Endothelial cell of umbilical vein (primary cell): ENCODE measurements around the gene PROM1.

Source experiments
- CTCF ChIP-seq, 2 donors: IDR thresholded peaks; 1 replicate in 1 of 2; 2 replicates in 1 of 2; pipeline ENCODE4 v1.5.1; 2011; ENCODE audit warnings: low read length in 2 of 2, mild to moderate bottlenecking in 2 of 2, moderate library complexity in 2 of 2, control low read depth in 1 of 2, inconsistent platforms in 1 of 2, low read depth in 1 of 2; ENCODE audit not compliant: insufficient read depth in 1 of 2; ENCODE audit errors: extremely low read depth in 1 of 2
- EZH2 ChIP-seq: IDR thresholded peaks from 2 replicates; pipeline ENCODE4 v1.6.1; 2012; ENCODE audit warnings: borderline replicate concordance, low read depth, mild to moderate bottlenecking, moderate library complexity, low read length, inconsistent platforms; ENCODE audit not compliant: severe bottlenecking
- FOS ChIP-seq: IDR thresholded peaks from 2 replicates; pipeline ENCODE4 v1.6.1; 2011; ENCODE audit warnings: mild to moderate bottlenecking, low read length, moderate library complexity, borderline replicate concordance; ENCODE audit not compliant: insufficient read depth
- JUN ChIP-seq: IDR thresholded peaks from 2 replicates; pipeline ENCODE4 v1.6.1; 2011; ENCODE audit warnings: borderline replicate concordance, low read depth; ENCODE audit not compliant: insufficient read length, insufficient read depth
- MAX ChIP-seq: IDR thresholded peaks from 2 replicates; pipeline ENCODE4 v1.6.1; 2011; ENCODE audit not compliant: insufficient read depth, insufficient read length
- MYC ChIP-seq: IDR thresholded peaks from one replicate; pipeline ENCODE4 v1.6.1; 2011; ENCODE audit warnings: mild to moderate bottlenecking, low read depth, low read length
- POLR2A ChIP-seq: IDR thresholded peaks from 2 replicates; pipeline ENCODE4 v1.6.1; 2012; ENCODE audit warnings: low read depth, mild to moderate bottlenecking, control low read depth, low read length
- POLR2AphosphoS5 ChIP-seq: IDR thresholded peaks from 2 replicates; pipeline ENCODE4 v1.6.1; 2012; ENCODE audit warnings: low read depth, mild to moderate bottlenecking, control low read depth, low read length, moderate library complexity; ENCODE audit not compliant: insufficient read depth

- TF ChIP-seq POLR2AphosphoS5 (no peak), CTCF (IDR thresholded peaks at IDR 0.05; ENCODE audit: extremely low read depth in 1 of 2, insufficient read depth in 1 of 2, low read depth in 1 of 2, low read length in 2 of 2) (no peak), POLR2A (no peak), MAX (no peak), JUN (no peak), MYC (no peak), EZH2 (no peak), FOS (no peak)
Measured at GRCh38 chr4:16088601-16089000, 4.8 kb upstream of the PROM1 start.
